LNCAP (cell line): ENCODE measurements around the gene NUP210.

Experiments
- CTCF ChIP-seq: fragments of 450-650 bp; IDR thresholded peaks from 2 replicates; pipeline ENCODE4 v1.5.1; 2017; ENCODE audit warnings: mild to moderate bottlenecking

Gene NUP210

GRCh38 chr3:13290941-13291340, 129.2 kb downstream of the NUP210 start:
- no peak for TF ChIP-seq CTCF

- TF ChIP-seq CTCF = no peak
These were observed 130.3 kb downstream of the NUP210 start for GRCh38 chr3:13289771-13290285.

- no peak for TF ChIP-seq CTCF
These were observed 131.1 kb downstream of the NUP210 start for GRCh38 chr3:13288732-13289718.

- TF ChIP-seq CTCF = no peak
These were observed 132.3 kb downstream of the NUP210 start for GRCh38 chr3:13287833-13288232.

- no peak for TF ChIP-seq CTCF
These were observed 133.2 kb downstream of the NUP210 start for GRCh38 chr3:13286873-13287272.

GRCh38 chr3:13285007-13285567, 135.0 kb downstream of the NUP210 start:
- no peak for TF ChIP-seq CTCF

- no peak for TF ChIP-seq CTCF
These were observed 136.3 kb downstream of the NUP210 start for GRCh38 chr3:13283877-13284264.
